Tibial nerve (tissue), 4 donors: Measurements from ENCODE around the gene RHBG. TPM values are rescaled to one million over a fixed set of nuclear protein-coding genes. Genes with fewer than 3 reads are reported as not detected.

ENCODE experiments used
- DNase-seq, 2 donors: peaks; one replicate each; pipeline ENCODE4 v3.0.0-alpha.2; 2019; ENCODE audit warnings: low spot score in 2 of 2
- H3K27ac ChIP-seq, 4 donors: fragments of 200-600 bp; sonication (generic) in 3 of 4; one replicate each; pipeline ENCODE4 v1.5.1; 2017 to 2019; ENCODE audit warnings: mild to moderate bottlenecking in 1 of 4
- H3K27me3 ChIP-seq, 2 donors: fragments of 200-600 bp; sonication (generic) in 1 of 2; one replicate each; pipeline versions ENCODE4 v1.5.1 to v1.6.0; 2017 to 2019
- H3K36me3 ChIP-seq, 3 donors: fragments of 200-600 bp; sonication (generic); one replicate each; pipeline ENCODE4 v1.5.1; 2018 to 2019
- H3K4me1 ChIP-seq, 4 donors: fragments of 200-600 bp; sonication (generic) in 3 of 4; one replicate each; pipeline ENCODE4 v1.5.1; 2017 to 2019
- H3K4me3 ChIP-seq, 4 donors: fragments of 200-600 bp; sonication (generic) in 3 of 4; one replicate each; pipeline ENCODE4 v1.5.1; 2017 to 2019; ENCODE audit warnings: mild to moderate bottlenecking in 1 of 4, moderate library complexity in 1 of 4
- H3K9me3 ChIP-seq, 4 donors: fragments of 200-600 bp; sonication (generic) in 3 of 4; one replicate each; pipeline ENCODE4 v1.5.1; 2017 to 2019
- CTCF ChIP-seq, 5 experiments: fragments of 200-600 bp in 3 of 5; fragments of 450-650 bp in 2 of 5; sonication (generic) in 3 of 5; IDR thresholded peaks; one replicate each; pipeline ENCODE4 v1.5.1; 2016 to 2019; ENCODE audit warnings: antibody characterized with exemption in 5 of 5, mild to moderate bottlenecking in 3 of 5, moderate library complexity in 2 of 5
- EP300 ChIP-seq, 2 donors: sonication (generic); formaldehyde crosslinking; IDR thresholded peaks; one replicate each; pipeline ENCODE4 v1.6.1; 2017; ENCODE audit warnings: antibody characterized with exemption in 2 of 2, mild to moderate bottlenecking in 1 of 2
- POLR2A ChIP-seq, 2 donors: fragments of 450-650 bp; IDR thresholded peaks; one replicate each; pipeline ENCODE4 v1.6.1; 2017; ENCODE audit warnings: antibody characterized with exemption in 2 of 2, mild to moderate bottlenecking in 2 of 2, moderate library complexity in 2 of 2
- WGBS, 2 donors: methylation state at CpG; one replicate each; pipeline ENCODE4 v1.1.5; 2018; 5-methylcytosine and 5-hydroxymethylcytosine counted together
- total RNA-seq, 4 donors: library from RNA; depleted of rRNA; stranded (reverse); fragments of >200 nt; gene quantifications; one replicate each; pipeline ENCODE4 v1.1.0, GENCODE V29; 2016

RHBG gene
- total RNA-seq, 4 donors from 2014 or later = not detected

GRCh38 chr1:156429313-156430060, 60.5 kb downstream of the RHBG start:
- DNase-seq = no peak
- Histone ChIP-seq H3K4me1 (no peaks in the 10 kb centered on the region), H3K27me3 (peaks cover 5 to 98% of the 10 kb centered on the region in 2 donors), H3K27ac (no peak overlapping the region), H3K36me3 (no peaks in the 10 kb centered on the region), H3K9me3 (no peaks in the 10 kb centered on the region), H3K4me3 (no peak overlapping the region)
- TF ChIP-seq EP300 (IDR thresholded peaks at IDR 0.05) = no peak
- no peak for TF ChIP-seq POLR2A (IDR thresholded peaks at IDR 0.05)
- TF ChIP-seq CTCF (IDR thresholded peaks at IDR 0.05) = no peak
- 7 to 11% methylated on average over 13 of the region's 13 CpGs for WGBS, 2 donors

DNA sequence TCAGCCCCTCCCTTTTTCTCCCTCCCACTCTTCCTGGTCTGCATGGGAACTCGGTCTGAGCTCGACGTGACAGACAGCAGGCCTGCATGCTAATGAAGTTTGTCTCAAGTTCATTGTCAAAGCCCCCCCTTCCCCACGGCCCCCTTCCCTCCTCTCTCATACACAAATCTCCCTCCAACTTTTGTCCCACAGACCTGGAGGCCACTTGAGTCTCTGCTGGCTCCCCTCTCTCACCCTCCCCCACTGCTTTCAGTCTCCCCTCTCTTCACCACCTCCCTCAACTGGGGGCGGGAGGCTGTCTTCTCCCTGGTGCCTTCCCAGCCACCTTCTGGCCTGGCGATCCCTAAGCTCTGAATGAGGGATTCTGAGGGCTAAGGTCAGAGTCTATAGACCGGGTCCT, 61.3 kb downstream of the RHBG start:
- no peak overlapping the region for H3K4me3 ChIP-seq
- peaks cover 0 to 3% (median under 1%) of the 10 kb centered on the region in 4 donors for H3K4me1 ChIP-seq
- H3K9me3 ChIP-seq = no peaks in the 10 kb centered on the region
- no peak overlapping the region for H3K27ac ChIP-seq
- H3K36me3 ChIP-seq = no peaks in the 10 kb centered on the region
- DNase-seq = no peak
- 8 to 10% methylated on average over 7 of the region's 7 CpGs for WGBS, 2 donors
- TF ChIP-seq EP300 (IDR thresholded peaks at IDR 0.05) (no peak), POLR2A (IDR thresholded peaks at IDR 0.05) (no peak), CTCF (IDR thresholded peaks at IDR 0.05) (no peak)
- peaks cover 9 to 98% of the 10 kb centered on the region in 2 donors for H3K27me3 ChIP-seq

GRCh38 chr1:156430866-156431265, 61.9 kb downstream of the RHBG start:
- no peak for TF ChIP-seq POLR2A (IDR thresholded peaks at IDR 0.05)
- no peak for TF ChIP-seq CTCF (IDR thresholded peaks at IDR 0.05)
- TF ChIP-seq EP300 (IDR thresholded peaks at IDR 0.05) = no peak
- Histone ChIP-seq H3K27me3 (peaks cover 9 to 99% of the 10 kb centered on the region in 2 donors), H3K4me1 (peaks cover 0 to 9% (median 2%) of the 10 kb centered on the region in 4 donors), H3K36me3 (no peaks in the 10 kb centered on the region), H3K27ac (no peak overlapping the region), H3K4me3 (no peak overlapping the region), H3K9me3 (no peaks in the 10 kb centered on the region)
- WGBS, 2 donors = 15 to 22% methylated on average over 3 of the region's 3 CpGs
- no peak for DNase-seq

DNA sequence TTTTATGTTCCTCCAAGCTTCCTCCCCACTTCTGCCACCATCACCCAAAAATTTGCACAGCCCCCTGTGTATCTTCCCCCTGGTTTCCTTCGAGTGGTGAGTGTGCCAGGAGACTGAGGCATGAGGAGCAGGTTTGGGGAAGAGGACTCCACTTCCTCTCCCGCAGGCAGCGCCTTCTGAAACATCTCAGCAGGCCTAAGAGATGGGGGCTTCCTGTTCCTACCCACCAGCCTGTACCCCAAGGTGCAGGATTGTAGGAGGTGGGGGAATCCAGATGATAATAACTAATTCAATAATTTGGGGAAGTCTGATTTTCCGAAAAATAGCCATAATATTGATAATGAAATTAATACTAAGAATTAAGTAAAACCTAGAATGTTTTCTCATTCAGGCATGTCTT, 62.4 kb downstream of the RHBG start:
- Histone ChIP-seq H3K27me3 (peaks cover 9 to 99% of the 10 kb centered on the region in 2 donors), H3K4me1 (peaks cover 0 to 14% (median 5%) of the 10 kb centered on the region in 4 donors), H3K4me3 (no peak overlapping the region), H3K9me3 (no peaks in the 10 kb centered on the region), H3K36me3 (no peaks in the 10 kb centered on the region), H3K27ac (no peak overlapping the region)
- DNase-seq = no peak
- WGBS, 2 donors = 43 to 57% methylated on average over 4 of the region's 4 CpGs
- TF ChIP-seq CTCF (IDR thresholded peaks at IDR 0.05) (no peak), EP300 (IDR thresholded peaks at IDR 0.05) (no peak), POLR2A (IDR thresholded peaks at IDR 0.05) (no peak)

GRCh38 chr1:156431769-156432668, 63.0 kb downstream of the RHBG start:
- H3K36me3 ChIP-seq = no peaks in the 10 kb centered on the region
- no peak overlapping the region for H3K4me3 ChIP-seq
- peaks cover 0 to 20% (median 11%) of the 10 kb centered on the region in 4 donors for H3K4me1 ChIP-seq
- WGBS, 2 donors = 16 to 27% methylated on average over 12 of the region's 12 CpGs
- no peaks in the 10 kb centered on the region for H3K9me3 ChIP-seq
- no peak for TF ChIP-seq CTCF (IDR thresholded peaks at IDR 0.05)
- H3K27ac ChIP-seq = no peak overlapping the region
- DNase-seq = no peak
- H3K27me3 ChIP-seq = peaks cover 9 to 99% of the 10 kb centered on the region in 2 donors
